ENCODE data around the gene GDF9. TPM values are rescaled to one million over a fixed set of nuclear protein-coding genes. Genes with fewer than 3 reads are reported as not detected.

Gene GDF9
- total RNA-seq, 1 experiment from 2014 or later: 0.57 TPM

- peaks cover 57% of the 10 kb centered on the region for H3K36me3 ChIP-seq
- H3K27ac ChIP-seq: no peak overlapping the region
- H3K27me3 ChIP-seq: no peaks in the 10 kb centered on the region
- H3K4me3 ChIP-seq: no peak overlapping the region
- no peaks in the 10 kb centered on the region for H3K9me3 ChIP-seq (replicated peaks)
- DNase-seq: peak; percentile 48 to 69
- H3K4me1 ChIP-seq: peaks cover 2% of the 10 kb centered on the region; the same call in 1 of the 2 replicates
Observed at GRCh38 chr5:132883261-132883834, 17.1 kb upstream of the GDF9 start.

- Histone ChIP-seq H3K27me3 (no peaks in the 10 kb centered on the region), H3K36me3 (peaks cover 43% of the 10 kb centered on the region), H3K4me3 (no peak overlapping the region), H3K4me1 (peaks cover 11% of the 10 kb centered on the region; the same call in 1 of the 2 replicates), H3K27ac (no peak overlapping the region), H3K9me3 (replicated peaks) (no peaks in the 10 kb centered on the region)
- DNase-seq: peak; percentile 81 to 88
Observed at GRCh38 chr5:132877938-132878337, 11.7 kb upstream of the GDF9 start.

GRCh38 chr5:132877466-132877865, 11.2 kb upstream of the GDF9 start:
- Histone ChIP-seq H3K9me3 (replicated peaks) (no peaks in the 10 kb centered on the region), H3K27me3 (no peaks in the 10 kb centered on the region), H3K4me1 (peaks cover 11% of the 10 kb centered on the region; the same call in 1 of the 2 replicates), H3K27ac (no peak overlapping the region), H3K4me3 (no peak overlapping the region), H3K36me3 (peaks cover 45% of the 10 kb centered on the region)
- DNase-seq: no peak

- DNase-seq: no peak
- Histone ChIP-seq H3K36me3 (peaks cover 48% of the 10 kb centered on the region), H3K4me1 (peaks cover 11% of the 10 kb centered on the region; the same call in 1 of the 2 replicates)
Observed at GRCh38 chr5:132876020-132876759, 9.9 kb upstream of the GDF9 start.

GRCh38 chr5:132873930-132874271, 7.6 kb upstream of the GDF9 start:
- DNase-seq: no peak
- H3K27me3 ChIP-seq: no peaks in the 10 kb centered on the region
- H3K4me1 ChIP-seq: peaks cover 11% of the 10 kb centered on the region; the same call in 1 of the 2 replicates
- peaks cover 38% of the 10 kb centered on the region for H3K36me3 ChIP-seq
- no peaks in the 10 kb centered on the region for H3K9me3 ChIP-seq (replicated peaks)
- no peak overlapping the region for H3K27ac ChIP-seq
- H3K4me3 ChIP-seq: no peak overlapping the region

More at GRCh38 chr5:132876020-132876759, 9.9 kb upstream of the GDF9 start:
- no peak overlapping the region for H3K4me3 ChIP-seq
- no peak overlapping the region for H3K27ac ChIP-seq
- H3K27me3 ChIP-seq: no peaks in the 10 kb centered on the region
- no peaks in the 10 kb centered on the region for H3K9me3 ChIP-seq (replicated peaks)

- H3K4me1 ChIP-seq: peaks cover 8% of the 10 kb centered on the region; the same call in 1 of the 2 replicates
- no peaks in the 10 kb centered on the region for H3K9me3 ChIP-seq (replicated peaks)
- H3K27ac ChIP-seq: no peak within 1 kb of the TSS
- H3K27me3 ChIP-seq: no peaks in the 10 kb centered on the region
- no peak for DNase-seq
- no peak within 1 kb of the TSS for H3K4me3 ChIP-seq
- H3K36me3 ChIP-seq: peaks cover 43% of the 10 kb centered on the region
Observed at GRCh38 chr5:132873119-132873929, 7.1 kb upstream of the GDF9 start, which contains the start of gene LEAP2. Gene LEAP2, plus strand, starts transcription at chr5:132873668. Its CDS starts 27 bp downstream, at chr5:132873695.

- peaks cover 5% of the 10 kb centered on the region; the same call in 1 of the 2 replicates for H3K4me1 ChIP-seq
- H3K4me3 ChIP-seq: no peak overlapping the region
- no peak overlapping the region for H3K27ac ChIP-seq
- peaks cover 49% of the 10 kb centered on the region for H3K36me3 ChIP-seq
- no peaks in the 10 kb centered on the region for H3K27me3 ChIP-seq
- H3K9me3 ChIP-seq (replicated peaks): no peaks in the 10 kb centered on the region
- no peak for DNase-seq
Observed at GRCh38 chr5:132872788-132873118, 6.5 kb upstream of the GDF9 start.

GRCh38 chr5:132871459-132872284, 5.4 kb upstream of the GDF9 start:
- no peak for DNase-seq
- Histone ChIP-seq H3K27me3 (no peaks in the 10 kb centered on the region), H3K9me3 (replicated peaks) (no peaks in the 10 kb centered on the region), H3K4me3 (no peak overlapping the region), H3K27ac (no peak overlapping the region), H3K4me1 (peaks cover 3% of the 10 kb centered on the region; the same call in 1 of the 2 replicates), H3K36me3 (peaks cover 50% of the 10 kb centered on the region)

- Histone ChIP-seq H3K9me3 (replicated peaks) (no peaks in the 10 kb centered on the region), H3K4me1 (peaks cover 3% of the 10 kb centered on the region; the same call in 1 of the 2 replicates), H3K27ac (no peak overlapping the region), H3K4me3 (no peak overlapping the region), H3K27me3 (no peaks in the 10 kb centered on the region), H3K36me3 (peaks cover 46% of the 10 kb centered on the region)
- no peak for DNase-seq
Observed at GRCh38 chr5:132870801-132871200, 4.5 kb upstream of the GDF9 start.

GRCh38 chr5:132868754-132869153, 2.5 kb upstream of the GDF9 start:
- no peak for DNase-seq
- H3K9me3 ChIP-seq (replicated peaks): no peaks in the 10 kb centered on the region
- peaks cover 33% of the 10 kb centered on the region for H3K36me3 ChIP-seq
- H3K27ac ChIP-seq: no peak overlapping the region
- H3K4me3 ChIP-seq: no peak overlapping the region
- H3K27me3 ChIP-seq: no peaks in the 10 kb centered on the region
- H3K4me1 ChIP-seq: peaks cover 3% of the 10 kb centered on the region; the same call in 1 of the 2 replicates

GRCh38 chr5:132867046-132867451, 780 bp upstream of the GDF9 start:
- H3K4me3 ChIP-seq: peak overlapping the region; percentile 88
- DNase-seq: no peak
- H3K36me3 ChIP-seq: peaks cover 29% of the 10 kb centered on the region
- peaks cover 3% of the 10 kb centered on the region; the same call in 1 of the 2 replicates for H3K4me1 ChIP-seq
- H3K9me3 ChIP-seq (replicated peaks): no peaks in the 10 kb centered on the region
- peak overlapping the region; percentile 64 for H3K27ac ChIP-seq
- no peaks in the 10 kb centered on the region for H3K27me3 ChIP-seq

GRCh38 chr5:132865668-132866341, 464 bp downstream of the GDF9 start:
- Histone ChIP-seq H3K27me3 (no peaks in the 10 kb centered on the region), H3K9me3 (replicated peaks) (no peaks in the 10 kb centered on the region), H3K4me1 (peaks cover 3% of the 10 kb centered on the region; the same call in 1 of the 2 replicates), H3K27ac (peak overlapping the region; percentile 64), H3K36me3 (peaks cover 21% of the 10 kb centered on the region), H3K4me3 (peak overlapping the region; percentile 88)
- DNase-seq: no peak

GRCh38 chr5:132860742-132861141, 5.5 kb downstream of the GDF9 start:
- DNase-seq: no peak
- Histone ChIP-seq H3K27ac (no peak overlapping the region), H3K4me3 (no peak overlapping the region), H3K4me1 (no peaks in the 10 kb centered on the region), H3K36me3 (no peaks in the 10 kb centered on the region), H3K9me3 (replicated peaks) (no peaks in the 10 kb centered on the region; the same call in 1 of the 2 replicates), H3K27me3 (no peaks in the 10 kb centered on the region)
